Stimulated activated CD4-positive, alpha-beta T cell treated with anti-CD3 and anti-CD28 coated beads, Interleukin-12 subunit alpha, Interleukin-12 subunit beta, amount 100 ng/mL, for 48 hours (primary cell): ENCODE data around the gene GATA5.
"Not testable (repeated sequence)": the region's sequence is repeated elsewhere in the genome, so short reads cannot be mapped to it uniquely, and the experiment has no call there.

Experiments
- DNase-seq, 3 donors: peaks; one replicate each; pipeline ENCODE4 v3.0.0-alpha.2; 2020; ENCODE audit warnings: low read depth in 2 of 3, low spot score in 1 of 3

The GATA5 gene

DNA sequence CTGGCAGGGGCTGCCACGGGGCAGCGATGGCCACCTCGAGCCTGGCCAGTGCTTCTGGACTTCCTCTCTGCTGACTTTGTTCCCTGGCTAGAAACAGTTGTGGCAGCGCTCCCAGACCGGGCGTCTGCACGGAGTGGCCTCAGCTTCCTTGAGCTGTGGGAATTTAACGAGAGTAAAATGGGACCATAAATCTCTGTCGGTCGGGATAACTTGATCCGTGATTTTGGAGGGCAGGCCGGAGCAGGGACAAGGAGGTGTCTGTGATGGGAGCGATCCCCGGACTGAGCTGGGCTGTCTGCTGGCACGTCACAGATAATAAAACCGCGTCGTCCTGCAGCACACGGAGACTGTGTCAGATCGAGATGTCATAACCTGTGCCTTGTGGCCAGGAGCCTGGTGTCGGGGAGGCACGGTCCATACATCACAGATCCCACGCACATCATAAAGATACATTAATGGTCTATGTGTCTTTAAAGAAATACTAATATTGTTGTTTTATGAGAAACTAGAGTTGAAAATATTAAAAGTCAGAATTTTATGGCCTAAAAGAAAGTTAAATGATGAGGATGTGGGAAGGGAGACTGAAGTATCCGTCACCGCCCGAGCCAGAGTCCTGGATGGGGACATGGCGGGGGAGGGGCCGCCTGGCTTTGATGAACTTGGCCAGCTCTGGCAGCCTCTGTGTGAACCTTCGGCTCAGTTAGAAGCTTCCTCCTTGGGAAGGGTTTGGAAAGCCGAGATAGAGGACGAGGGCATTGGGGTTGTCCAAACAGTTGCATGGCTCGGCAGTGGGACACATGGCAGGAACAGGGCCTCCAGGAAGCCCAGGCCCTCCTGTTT lies 41.9 kb downstream of the GATA5 start:
- no peak for DNase-seq

DNA sequence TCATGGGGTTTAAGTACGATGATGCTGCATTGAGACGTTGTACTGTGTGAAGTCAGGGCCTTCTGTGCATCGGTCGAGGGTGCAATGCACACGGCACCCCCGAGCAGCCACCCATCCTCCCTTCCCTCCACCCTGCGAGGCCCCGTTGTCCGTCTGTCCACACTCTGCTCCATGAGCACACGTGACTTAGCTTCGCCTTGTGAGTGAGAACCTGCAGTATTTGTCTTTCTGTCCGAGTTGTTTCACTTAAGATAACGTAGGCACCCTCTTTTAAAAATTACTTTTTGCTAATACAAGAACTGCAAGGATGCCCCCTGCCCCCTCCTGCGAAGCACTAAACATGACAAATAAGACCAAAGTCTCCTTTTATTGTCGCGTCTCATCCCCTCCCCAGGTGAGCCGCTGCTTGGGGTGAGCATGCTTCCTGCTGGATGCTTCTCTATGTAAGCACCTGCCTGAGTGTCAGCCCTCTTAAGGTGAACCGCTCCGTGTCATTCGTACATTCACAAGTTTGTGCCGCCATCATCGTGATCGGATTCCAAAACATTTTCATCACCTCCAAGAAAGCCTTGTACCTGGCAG lies 44.8 kb downstream of the GATA5 start:
- DNase-seq: no peak

DNA sequence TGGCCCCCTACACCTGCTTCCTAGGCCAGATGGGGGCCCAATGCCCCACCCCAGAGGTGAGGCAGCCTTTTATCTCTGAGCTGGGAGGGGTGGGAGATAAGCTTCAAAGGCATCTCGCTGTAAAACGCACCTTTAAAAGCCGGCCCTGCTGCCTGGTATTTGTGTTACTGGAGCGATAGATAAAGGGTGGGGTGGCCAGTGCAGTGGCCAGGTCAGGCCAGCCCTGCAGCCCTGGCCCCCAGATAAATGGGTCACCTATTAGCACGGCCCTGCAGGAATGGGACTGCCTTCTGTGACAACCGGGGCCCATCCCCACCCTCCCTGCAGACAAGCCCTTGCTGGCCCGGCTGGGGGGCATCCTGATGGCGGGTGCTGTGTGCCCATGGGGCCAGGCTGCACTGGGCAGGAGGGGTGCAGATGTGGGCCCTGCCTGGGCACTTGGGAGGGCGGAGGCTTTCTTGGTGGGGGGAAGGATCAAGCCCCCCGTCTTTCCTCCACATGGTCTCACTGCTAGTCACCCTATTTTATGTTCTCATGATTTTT lies 45.4 kb downstream of the GATA5 start:
- no peak for DNase-seq

DNA sequence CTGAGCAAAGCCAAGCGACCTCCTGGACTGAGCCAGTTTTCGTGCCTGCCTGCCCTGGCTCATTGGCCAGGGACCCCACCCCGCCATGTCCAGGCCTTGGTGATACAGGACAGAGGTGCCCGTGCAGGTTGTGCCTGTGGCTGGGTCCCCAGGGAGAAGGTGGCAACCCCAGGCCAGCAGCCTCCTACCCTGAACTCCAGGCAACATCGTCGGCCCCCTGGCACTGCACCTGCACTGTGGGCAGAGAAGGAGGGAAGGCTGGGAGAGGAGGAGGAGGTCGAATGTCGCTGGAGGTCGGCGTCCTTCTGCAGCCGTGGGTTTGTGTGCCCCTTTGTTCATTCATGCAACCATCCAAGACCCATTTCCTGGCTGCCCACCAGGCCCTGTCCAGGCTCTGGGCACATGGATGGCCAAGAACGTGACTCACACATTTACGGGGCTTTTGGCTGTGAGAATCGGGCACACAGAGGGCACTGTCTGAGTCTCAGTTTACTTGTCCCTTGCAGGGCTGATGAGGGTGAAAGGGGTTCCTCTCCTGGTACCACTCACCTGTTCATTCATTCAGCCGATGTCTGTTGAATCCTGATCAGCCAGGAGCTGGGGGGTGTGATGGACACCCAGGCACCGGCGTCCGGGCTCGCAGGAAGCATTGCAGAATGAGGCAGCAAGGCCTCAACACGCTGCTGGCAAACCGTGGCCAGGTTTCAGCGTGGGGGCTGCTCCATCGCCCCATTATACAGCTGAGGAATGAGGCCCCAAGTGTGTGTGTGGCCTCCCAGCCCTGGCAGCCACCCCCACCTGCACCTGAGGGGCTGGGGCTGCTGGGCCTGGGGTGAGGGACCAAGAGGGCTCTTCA lies 46.1 kb downstream of the GATA5 start:
- no peak for DNase-seq

DNA sequence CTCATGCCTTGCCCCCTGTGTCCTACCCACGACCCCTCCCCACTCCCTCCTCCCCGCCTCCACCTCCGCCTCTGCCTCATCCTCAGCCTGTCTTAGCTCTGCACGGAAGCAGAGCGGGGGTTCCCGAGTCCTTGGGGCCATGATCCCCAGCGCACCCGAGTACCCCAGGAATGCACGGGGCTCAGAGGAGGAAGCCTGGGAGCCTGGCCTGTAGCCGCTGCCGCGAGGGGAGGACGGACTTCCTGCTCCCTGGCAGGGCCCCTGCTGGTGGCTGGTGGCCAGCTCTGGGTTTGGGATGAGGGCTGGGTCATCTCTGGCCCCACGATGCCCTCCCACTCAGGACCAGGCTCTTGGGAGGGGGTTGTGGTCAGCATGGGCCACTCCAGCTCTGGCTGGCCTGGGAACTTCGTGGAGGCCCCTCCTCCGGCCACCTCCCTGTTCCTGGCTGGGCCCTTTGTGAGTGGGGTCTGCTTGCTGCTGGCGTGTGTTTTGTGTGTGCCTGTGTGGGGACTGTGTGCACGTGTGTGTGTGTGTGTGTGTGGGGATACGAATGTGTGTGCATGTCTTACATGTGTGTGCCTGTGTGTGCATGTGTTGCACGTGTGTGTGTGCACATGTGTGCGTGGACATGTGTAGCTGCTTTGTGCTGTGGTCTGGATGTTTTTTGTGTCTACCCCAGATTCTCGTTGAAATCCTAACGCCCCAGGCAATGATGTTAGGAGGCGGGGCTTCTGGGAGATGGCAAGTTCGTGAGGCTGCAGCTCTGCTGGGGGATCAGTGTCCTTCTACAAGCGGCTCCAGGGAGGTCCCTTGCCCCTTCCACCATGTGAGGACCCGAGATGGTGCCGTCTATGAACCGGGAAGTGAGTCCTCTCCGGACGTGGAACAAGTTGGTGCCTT lies 47.1 kb downstream of the GATA5 start:
- no peak for DNase-seq

DNA sequence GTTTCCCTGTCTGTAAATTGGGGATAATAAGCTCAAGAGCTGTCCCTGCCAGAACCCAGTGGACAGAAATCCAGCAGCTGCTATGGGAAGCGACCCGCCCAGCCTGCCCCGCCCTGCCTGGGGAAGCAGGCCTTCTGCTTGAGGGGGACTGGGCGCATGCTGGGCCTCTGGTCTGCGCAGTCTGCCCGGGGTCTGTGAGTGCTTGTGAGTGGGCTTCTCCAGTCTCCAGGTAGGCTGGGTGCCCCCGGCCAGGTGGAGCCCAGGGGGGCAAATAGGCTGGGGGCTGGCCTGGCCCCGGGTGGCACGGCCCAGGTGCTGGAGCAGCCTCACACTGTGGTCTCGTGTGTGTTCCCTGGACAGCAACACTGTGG lies 47.8 kb downstream of the GATA5 start:
- DNase-seq: no peak

DNA sequence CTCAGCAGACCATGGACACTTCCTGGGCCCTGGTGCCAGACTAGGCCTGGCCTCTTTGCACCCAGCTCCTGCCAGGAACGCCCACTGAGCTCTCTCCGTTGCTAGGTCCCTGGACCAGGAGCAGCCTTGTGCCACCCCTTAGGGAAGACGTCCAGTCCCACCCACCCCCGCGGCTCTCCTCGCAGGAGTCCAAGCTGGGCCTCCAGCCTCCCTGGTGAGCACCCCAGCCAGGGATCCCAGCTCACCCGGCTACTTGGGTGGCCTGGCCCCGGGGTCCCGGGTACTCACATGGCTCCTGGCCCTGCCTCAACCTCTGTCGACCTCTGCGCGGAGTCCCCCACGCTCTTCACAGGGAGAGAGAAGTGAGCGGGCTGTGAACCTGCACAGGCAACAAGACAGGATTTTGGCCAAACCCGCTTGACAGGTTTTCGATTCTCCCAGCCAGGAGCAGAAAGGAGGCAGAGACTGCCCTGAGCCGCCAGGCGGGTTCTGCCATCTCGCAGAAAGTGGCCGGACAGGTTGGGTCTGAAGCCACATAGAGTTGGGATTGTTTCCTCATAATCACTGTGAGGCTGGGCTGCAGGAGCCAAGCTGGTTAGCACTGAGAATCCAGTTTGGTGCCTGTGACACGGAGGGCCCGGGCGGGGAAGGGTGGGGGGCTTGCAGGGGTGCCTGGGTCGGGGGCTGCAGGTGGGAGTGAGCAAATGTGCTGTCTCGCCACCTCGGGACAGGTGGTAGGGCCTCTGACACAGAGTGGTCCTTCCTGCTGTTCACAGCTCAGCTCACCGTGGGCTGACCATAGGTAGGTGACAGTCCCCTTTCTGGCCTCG lies 48.4 kb downstream of the GATA5 start, which contains the start of gene RBBP8NL:
Gene RBBP8NL (minus strand): TSS at position 368 of the 830 bp plus-strand sequence. CDS start 7,892 bp downstream, outside the sequence.
- DNase-seq: no peak

DNA sequence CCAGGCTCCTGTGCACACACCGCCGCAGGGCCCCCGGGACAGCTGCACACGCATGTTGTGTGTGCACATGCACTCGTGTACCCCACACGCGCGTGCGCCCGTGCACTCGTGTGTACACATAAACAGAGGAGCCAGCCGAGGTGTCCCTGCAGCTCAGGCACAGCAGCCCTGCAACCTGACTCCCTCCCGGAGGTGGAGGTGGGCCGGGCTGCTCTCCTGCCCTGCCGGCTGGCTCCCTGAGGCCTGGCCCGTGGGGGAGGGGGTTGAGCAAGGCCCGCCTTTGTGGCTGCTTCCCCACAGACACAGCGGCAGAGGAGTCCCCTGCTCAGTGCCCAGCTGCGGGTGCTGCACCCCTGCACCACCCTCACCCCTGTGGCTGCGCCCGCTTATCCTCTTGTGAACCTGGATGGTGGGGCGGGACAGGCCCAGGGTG lies 49.1 kb downstream of the GATA5 start:
- DNase-seq: no peak

DNA sequence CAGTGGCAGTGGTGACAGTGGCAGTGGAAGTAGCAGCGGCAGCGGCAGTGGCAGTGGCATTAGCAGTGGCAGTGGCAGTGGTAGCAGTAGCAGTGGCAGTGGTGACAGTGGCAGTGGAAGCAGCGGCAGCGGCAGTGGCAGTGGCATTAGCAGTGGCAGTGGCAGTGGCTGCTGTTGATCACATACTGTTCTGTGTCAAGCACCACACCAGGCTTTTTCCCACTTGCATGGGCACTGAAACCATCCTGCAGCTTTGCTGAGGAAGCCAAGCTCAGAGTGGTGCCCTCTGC lies 49.8 kb downstream of the GATA5 start:
- DNase-seq: not testable (repeated sequence)

DNA sequence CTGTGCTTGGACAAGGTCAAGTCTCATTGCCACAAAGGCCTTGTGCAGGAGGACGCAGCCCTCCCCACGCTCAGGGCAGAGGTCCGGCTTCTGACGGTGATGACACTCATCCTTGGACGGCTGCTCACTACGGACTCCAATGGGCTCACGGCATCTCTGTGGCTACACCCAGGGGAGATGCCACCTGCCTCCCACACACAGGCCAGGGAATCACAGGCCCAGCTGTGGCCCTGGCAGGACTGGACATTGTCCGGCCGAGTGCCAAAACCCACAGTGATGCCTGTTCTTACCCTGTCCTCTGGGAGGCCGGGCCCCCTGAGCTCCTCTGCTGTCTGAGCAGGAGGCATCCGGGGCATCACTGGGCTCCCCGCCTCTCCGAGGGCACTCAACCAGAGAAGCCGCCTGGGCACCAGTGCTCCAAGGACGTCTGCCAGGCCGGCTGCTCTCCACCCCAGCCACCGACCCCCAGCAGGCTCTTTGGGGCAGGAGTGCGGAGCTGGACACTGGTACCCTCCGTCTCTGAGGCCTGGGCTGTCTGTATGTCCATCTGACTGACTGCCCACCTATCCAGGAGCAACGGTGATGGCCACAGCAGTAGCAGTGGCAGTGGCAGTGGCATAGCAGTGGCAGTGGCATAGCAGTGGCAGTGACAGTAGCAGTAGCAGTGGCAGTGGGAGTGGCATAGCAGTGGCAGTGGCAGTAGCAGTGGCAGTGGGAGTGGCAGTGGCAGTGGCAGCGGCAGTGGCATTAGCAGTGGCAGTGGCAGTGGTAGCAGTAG lies 50.3 kb downstream of the GATA5 start:
- no peak for DNase-seq

DNA sequence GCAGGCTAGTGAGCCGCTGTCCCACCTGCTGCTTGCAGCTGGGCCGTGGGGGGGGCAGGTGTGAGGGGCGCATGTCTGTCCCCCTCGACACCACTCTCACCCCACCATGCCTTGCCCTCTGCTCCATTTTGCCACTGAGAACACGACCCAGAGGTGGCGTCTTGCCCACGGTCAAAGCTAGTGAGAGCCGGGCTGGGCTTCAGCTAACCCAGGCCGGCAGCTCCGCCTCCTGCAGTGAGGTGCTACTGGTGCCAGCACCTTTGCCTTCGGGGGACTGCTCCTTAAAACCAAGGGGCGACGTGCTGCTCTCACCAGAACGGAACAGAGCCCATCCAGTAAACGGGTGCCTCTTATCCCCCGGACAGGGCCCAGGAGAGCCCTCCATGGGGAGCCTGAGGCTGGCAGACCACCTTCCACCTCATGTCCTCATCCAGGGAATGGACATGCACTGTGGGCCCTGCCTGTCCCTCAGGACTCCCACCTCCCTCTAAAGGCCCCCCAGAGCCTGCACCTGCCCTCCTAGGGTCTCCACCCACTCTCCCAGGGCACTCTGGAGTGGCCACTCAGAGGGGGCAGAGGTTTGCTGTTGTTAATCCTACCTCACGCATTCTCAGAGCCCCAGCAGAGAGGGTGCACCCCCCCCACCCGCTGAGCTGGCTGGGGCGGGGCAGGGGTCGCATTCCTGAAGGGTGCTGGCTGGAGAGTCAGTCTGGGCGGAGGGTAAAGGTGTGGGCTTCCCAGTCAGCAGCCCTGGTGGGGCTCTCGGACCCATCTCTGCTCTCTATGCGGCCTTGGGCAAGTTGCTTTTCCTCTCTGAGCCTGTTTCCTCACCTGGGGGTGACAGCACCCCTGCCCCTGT lies 51.3 kb downstream of the GATA5 start:
- DNase-seq: no peak

DNA sequence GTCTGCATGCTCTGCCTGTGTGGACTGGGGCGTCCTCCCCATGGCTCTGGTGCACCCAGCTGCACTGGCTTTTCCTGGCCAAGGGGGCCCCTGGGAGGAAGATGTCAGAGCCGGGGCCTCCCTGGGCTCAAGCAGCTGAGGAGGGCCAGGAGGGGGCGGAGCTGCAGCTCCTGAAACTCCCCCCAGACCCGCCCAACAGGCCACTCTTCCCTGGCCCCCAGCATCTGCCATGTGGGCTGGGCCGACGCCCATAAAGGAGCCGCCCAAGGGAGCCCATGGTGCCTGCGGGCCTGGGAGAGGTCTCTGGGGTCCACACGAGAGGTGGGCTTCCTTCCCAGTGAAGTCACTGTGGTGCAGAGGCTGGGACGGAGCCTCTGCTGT lies 52.5 kb downstream of the GATA5 start:
- DNase-seq: no peak

DNA sequence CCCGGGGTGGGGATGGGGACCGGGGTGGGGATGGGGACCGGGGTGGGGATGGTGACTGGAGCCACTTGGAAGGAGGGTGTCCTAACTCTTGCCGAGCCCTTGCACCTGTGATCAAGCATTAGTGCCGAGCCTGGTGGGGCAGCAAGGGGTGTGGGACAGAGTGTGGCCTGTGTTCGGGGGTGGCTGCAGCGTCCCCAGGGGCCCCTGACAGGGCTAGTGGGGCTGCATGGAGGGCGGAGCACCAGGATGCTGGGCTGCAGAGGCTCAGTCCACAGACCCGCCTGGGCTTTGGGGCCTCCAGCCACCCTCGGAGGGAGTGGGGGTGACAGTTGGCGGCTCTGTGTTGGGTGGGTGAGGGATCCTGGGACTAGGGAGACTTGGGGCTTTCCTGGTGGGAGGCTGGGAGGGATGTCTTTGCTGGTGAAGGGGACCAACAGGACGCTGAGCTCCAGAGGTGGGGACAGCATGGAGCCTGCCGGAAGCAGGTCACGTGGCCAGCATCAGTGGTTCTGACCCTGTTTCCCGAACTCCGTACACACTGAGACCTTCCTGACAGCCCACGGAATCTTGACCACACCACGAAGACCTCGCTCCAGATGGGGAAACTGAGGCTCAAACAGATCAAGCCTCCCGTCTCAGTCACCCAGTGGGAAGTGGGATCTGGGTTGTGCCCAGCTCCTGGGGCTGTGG lies 53.0 kb downstream of the GATA5 start:
- no peak for DNase-seq

DNA sequence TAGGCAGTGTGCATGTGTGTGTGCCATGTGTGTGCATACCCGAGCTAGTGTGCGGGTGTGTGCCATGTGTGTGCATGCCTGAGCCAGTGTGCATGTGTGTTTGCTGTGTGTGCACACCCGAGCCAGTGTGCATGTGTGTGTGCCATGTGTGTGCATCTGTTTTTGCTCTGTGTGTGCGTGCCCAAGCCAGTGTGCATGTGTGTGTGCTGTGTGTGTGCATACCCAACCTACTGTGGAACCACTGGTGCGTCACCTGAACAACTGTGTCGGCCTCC lies 54.1 kb downstream of the GATA5 start:
- no peak for DNase-seq

DNA sequence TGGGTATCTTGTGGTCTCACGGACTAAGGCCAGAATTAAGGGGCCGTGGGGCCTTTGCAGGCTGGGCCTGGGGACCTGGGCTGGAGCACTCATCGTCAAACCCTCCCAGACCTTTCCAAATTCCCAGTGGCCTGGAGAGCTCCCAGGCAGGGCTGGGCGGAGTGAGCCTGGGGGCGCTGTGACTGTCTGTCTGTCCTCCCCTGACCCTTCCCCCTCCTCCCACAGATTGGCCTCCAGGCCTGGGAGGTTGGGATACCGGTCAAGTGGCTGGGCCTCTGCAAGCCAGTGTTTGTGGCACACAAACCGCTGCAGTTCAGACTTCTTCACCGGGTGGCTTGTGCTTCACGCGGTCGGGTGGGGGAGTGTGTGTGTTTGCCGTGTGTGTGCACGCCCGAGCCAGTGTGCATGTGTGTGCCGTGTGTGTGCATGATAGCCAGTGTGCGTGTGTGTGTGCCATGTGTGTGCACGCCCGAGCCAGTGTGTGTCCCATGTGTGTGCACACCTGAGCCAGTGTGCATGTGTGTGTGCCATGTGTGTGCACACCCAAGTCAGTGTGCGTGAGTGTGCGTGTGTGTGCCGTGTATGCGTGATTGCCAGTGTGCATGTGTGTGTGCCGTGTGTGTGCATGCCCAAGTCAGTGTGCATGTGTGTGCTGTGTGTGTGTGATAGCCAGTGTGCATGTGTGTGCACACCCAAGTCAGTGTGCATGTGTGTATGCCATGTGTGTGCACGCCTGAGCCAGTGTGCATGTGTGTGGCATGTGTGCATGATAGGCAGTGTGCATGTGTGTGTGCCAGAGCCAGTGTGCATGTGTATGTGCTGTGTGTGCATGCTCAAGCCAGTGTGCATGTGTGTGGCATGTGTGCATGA lies 54.7 kb downstream of the GATA5 start:
- DNase-seq: no peak

DNA sequence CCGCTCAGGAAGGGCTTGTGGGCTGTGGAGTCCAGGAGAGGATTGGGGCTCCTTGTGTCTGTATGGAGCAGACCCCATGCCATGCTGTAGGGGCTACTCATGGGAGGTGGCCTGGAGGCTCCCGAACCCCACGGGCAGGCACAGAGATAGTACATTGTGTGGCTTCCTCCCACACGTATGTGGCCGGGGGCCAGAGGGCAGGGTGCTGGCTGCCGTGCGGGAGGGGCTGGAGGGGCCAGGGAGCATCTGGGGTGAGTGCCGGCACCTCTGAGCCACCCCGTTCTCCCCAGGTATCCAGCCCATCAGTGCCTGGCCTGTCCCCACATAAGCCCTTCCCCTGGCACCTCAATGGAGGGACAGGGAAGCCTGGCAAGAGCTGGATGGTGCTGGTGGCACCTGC lies 56.0 kb downstream of the GATA5 start:
- DNase-seq: no peak
